ENCODE data around the gene ATP13A5. TPM values are rescaled to one million over a fixed set of nuclear protein-coding genes. Genes with fewer than 3 reads are reported as not detected.

The ATP13A5 gene
- total RNA-seq, 1 donor: not detected

DNA sequence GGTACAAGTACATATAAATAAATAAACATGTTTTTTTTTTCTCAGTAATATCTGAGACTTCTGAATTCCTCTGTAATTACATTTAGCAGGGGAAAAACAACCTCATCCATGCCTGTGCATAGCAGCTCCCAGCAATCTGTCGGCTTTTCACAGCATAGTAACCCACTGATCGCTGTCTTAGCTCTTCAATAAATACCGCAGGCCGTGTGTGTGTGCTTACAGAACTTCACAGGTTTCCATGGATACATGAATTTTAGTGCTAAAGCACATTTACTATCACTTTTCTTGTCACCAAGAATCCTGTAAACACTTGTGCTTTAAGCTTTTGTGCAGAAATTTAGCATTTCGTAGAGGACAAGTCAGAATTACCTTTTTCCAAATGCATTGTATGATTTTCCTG lies 141.5 kb downstream of the ATP13A5 start:
- no peak for DNase-seq (ENCODE audit: low read depth)
- no peak overlapping the region for H3K4me3 ChIP-seq (ENCODE audit: low read depth, low read length)
- no peak for TF ChIP-seq CTCF (IDR thresholded peaks at IDR 0.05; ENCODE audit: insufficient read depth, low read depth, low read length)

DNA sequence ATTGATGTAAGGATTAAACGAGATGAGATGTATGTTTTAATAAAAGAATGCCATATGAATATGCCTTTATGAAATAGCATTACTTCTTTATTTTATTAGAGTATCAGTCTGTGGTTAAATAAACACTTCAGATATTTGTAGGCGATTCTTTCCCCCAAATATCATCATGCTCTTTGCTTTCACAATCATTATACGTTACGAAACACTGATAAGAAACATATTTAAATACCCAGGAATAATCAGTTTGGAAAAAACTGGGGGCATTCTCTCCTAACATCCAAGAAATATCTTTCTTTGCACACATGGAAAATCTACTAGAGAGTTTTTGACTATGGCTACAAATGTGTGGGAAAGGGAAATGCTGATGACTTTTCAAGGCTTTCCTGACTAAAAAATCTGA lies 142.0 kb downstream of the ATP13A5 start:
- no peak overlapping the region for H3K4me3 ChIP-seq (ENCODE audit: low read depth, low read length)
- no peak for TF ChIP-seq CTCF (IDR thresholded peaks at IDR 0.05; ENCODE audit: insufficient read depth, low read depth, low read length)
- DNase-seq (ENCODE audit: low read depth): no peak

GRCh38 chr3:193231201-193231600 lies 147.4 kb downstream of the ATP13A5 start:
- TF ChIP-seq CTCF (IDR thresholded peaks at IDR 0.05; ENCODE audit: insufficient read depth, low read depth, low read length): no peak
- DNase-seq (ENCODE audit: low read depth): no peak
- H3K4me3 ChIP-seq (ENCODE audit: low read depth, low read length): no peak overlapping the region

DNA sequence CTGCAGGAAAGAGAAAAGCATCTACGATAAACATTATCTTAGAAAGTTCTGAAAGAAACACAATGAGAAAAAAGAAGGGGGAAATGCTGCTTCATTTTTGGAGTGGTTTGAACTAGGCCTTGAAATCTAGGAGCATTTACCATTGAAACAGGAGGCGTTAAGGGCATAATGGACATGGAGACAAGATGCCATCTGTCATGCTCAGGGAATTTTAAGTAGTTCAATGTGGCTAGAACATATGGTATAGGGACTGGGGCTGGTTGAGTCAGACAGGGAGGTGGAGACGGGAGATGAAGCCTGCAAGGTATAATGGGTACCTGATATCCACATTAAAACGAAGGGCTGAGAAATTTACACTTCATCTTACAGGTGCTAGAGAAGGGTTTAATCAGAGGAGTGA lies 147.9 kb downstream of the ATP13A5 start:
- H3K4me3 ChIP-seq (ENCODE audit: low read depth, low read length): no peak overlapping the region
- DNase-seq (ENCODE audit: low read depth): no peak
- no peak for TF ChIP-seq CTCF (IDR thresholded peaks at IDR 0.05; ENCODE audit: insufficient read depth, low read depth, low read length)

GRCh38 chr3:193229851-193230420 lies 148.6 kb downstream of the ATP13A5 start:
- no peak for TF ChIP-seq CTCF (IDR thresholded peaks at IDR 0.05; ENCODE audit: insufficient read depth, low read depth, low read length)
- no peak overlapping the region for H3K4me3 ChIP-seq (ENCODE audit: low read depth, low read length)
- no peak for DNase-seq (ENCODE audit: low read depth)

DNA sequence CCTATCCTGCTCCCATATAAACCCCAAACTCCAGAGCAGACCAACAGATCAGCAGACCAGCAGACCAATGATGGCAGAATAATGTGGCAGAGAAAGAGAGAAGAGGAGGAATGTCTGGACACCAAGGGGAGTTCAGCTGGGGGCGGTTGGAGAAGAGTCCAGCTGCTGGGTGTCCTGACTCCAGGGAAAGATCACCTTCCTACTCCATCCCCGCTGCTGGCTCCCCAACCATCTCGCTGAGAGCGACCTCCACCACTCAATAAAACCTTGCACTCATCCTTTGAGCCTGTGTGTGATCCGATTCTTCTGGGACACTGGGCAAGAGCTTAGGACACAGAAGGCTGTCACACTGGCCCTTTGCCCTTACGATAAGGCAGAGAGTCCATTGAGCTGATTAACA lies 150.3 kb downstream of the ATP13A5 start:
- no peak overlapping the region for H3K4me3 ChIP-seq (ENCODE audit: low read depth, low read length)
- DNase-seq (ENCODE audit: low read depth): no peak
- TF ChIP-seq CTCF (IDR thresholded peaks at IDR 0.05; ENCODE audit: insufficient read depth, low read depth, low read length): no peak
